AG10803 (cell line): ENCODE results near the gene KLHL29.

Experiments used
- DNase-seq: peaks from one replicate; pipeline ENCODE4 v3.0.0; 2010; ENCODE audit warnings: low read depth
- H3K4me3 ChIP-seq: 2 replicates; pipeline ENCODE4 v1.5.1; 2011; ENCODE audit warnings: mild to moderate bottlenecking, low read length, control low read depth
- TF ChIP-seq, protein P1 (sequence below): conservative IDR thresholded peaks from 2 replicates; pipeline ENCODE4 v1.5.1; 2011; ENCODE audit warnings: mild to moderate bottlenecking, low read length, control low read depth, inconsistent platforms

The KLHL29 gene

DNA sequence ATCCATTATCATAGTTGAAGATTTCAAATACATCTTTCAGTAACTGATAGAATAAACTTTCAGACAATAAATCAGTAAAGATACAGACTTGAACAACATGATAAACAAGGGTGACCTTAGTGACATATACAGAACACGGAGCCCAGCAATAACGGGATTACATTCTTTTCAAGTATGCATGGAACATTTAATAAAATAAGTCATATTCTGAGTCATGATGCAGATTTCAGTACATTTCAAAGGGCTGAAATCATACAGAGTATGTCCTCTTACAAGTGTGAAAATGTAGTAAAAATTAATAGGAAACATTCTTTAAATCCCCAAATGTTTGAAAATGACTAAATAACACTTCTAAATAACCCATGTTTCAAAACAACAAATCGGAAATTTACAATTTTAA lies 17.2 kb upstream of the KLHL29 start:
- TF ChIP-seq, protein P1, sequence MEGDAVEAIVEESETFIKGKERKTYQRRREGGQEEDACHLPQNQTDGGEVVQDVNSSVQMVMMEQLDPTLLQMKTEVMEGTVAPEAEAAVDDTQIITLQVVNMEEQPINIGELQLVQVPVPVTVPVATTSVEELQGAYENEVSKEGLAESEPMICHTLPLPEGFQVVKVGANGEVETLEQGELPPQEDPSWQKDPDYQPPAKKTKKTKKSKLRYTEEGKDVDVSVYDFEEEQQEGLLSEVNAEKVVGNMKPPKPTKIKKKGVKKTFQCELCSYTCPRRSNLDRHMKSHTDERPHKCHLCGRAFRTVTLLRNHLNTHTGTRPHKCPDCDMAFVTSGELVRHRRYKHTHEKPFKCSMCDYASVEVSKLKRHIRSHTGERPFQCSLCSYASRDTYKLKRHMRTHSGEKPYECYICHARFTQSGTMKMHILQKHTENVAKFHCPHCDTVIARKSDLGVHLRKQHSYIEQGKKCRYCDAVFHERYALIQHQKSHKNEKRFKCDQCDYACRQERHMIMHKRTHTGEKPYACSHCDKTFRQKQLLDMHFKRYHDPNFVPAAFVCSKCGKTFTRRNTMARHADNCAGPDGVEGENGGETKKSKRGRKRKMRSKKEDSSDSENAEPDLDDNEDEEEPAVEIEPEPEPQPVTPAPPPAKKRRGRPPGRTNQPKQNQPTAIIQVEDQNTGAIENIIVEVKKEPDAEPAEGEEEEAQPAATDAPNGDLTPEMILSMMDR, result no peak
- no peak overlapping the region for H3K4me3 ChIP-seq
- peak; percentile 26 for DNase-seq

DNA sequence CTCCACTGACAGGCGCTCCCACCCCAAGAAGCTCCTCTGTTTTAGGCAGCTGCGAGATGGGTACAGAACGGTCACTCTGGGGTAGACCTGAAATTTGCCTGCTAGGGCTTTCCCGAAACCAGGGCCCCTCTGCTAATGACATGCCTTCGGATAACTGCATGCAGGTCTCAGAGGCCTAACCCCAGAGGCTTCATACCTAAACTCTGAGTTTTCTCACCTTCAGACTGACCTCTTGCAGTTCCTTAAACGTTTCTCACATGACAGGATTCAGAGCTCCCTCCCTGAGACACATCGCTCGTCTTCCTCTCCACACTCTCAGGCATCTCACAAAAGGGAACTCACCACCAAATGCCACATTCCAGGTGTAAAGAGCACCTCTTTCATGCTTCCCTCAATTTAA lies 11.3 kb upstream of the KLHL29 start:
- no peak for DNase-seq
- TF ChIP-seq, protein P1, result no peak
- no peak overlapping the region for H3K4me3 ChIP-seq

DNA sequence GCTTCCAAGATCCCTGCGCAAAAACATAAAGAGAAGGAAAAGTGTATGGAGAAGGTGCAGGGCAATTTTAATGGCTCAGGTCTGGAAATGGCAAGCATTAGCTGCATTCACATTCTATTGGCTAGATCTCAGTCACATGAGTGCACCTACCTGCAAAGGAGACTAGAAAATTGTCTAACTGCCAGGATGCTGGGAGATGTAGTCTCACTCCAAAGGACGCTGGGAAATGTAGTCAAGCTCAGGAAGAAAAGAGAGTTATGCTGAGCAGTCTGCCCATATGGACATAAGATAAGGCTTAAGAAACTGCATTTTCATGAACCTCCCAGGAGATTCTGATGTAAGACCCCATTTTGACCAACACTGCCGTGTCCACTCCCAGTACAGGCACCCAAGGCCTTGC lies 9.5 kb upstream of the KLHL29 start:
- TF ChIP-seq, protein P1, result no peak
- no peak overlapping the region for H3K4me3 ChIP-seq
- DNase-seq, result no peak

DNA sequence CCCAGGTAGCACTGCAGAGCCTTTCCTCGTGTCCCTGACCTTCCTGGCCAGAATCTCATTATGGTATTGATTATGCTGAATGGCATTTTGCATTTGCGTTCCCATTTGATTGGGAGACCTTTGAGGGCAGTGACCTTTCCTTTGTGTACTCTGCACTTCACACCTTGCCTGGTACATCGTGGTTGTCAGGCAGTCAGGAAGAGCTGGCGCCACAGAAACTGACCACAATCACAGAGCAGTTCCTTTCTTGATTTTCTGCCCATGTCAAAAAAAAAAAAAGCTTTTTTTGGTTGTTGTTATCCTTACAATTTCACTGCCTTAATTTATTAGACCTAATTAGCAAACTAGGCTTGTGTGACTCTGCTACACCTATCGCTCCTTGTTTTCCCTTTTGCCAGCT lies 8.9 kb upstream of the KLHL29 start:
- DNase-seq, result no peak
- no peak overlapping the region for H3K4me3 ChIP-seq
- TF ChIP-seq, protein P1, result no peak

- TF ChIP-seq, protein P1, result no peak
- DNase-seq, result no peak
- no peak overlapping the region for H3K4me3 ChIP-seq
Measured at GRCh38 chr2:23376972-23377371, 8.0 kb upstream of the KLHL29 start.

GRCh38 chr2:23377771-23378170 lies 7.2 kb upstream of the KLHL29 start:
- TF ChIP-seq, protein P1, result no peak
- no peak overlapping the region for H3K4me3 ChIP-seq
- DNase-seq, result no peak

DNA sequence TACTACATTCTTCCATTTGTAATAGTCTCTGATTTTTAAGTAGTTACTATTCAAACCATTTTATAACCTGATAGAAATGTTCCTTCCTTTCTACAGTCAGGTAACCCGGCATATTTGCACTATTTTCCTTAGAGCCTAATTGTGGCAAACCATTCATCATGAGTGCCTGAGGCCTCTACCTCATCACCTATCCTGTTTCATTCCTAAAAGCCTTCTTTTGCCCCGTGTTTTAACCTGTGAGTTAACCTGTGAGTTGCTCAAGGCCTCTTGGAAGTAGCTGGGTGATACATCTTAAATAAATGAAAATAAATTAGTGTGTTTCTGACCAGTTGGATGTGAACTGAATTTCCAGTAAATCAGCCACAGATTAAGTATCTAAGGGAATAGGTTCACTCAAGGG lies 6.5 kb upstream of the KLHL29 start:
- no peak for DNase-seq
- TF ChIP-seq, protein P1, result no peak
- H3K4me3 ChIP-seq, result no peak overlapping the region
